GM18498 (cell line): ENCODE results near the gene TRIM69.
A peak's percentile ranks its signal among the peaks of the same experiment; 100 is the strongest.
"Not testable (repeated sequence)": the region's sequence is repeated elsewhere in the genome, so short reads cannot be mapped to it uniquely, and the experiment has no call there.

Experiments
- ATAC-seq: cut with Tn5 transposase; IDR thresholded peaks from one replicate; pipeline ENCODE4 v1.9.1; 2021; ENCODE audit warnings: mild to moderate bottlenecking, moderate library complexity; ENCODE audit not compliant: unreplicated experiment

The TRIM69 gene

GRCh38 chr15:44715797-44716334 is 20.5 kb upstream of the TRIM69 start:
- no peak for ATAC-seq

- no peak for ATAC-seq
These were observed 19.2 kb upstream of the TRIM69 start for GRCh38 chr15:44716983-44717602.

GRCh38 chr15:44718180-44718926 is 18.0 kb upstream of the TRIM69 start:
- ATAC-seq = no peak

- ATAC-seq = no peak
These were observed 17.4 kb upstream of the TRIM69 start for GRCh38 chr15:44718927-44719292.

- ATAC-seq = peak; percentile 48
These were observed 16.9 kb upstream of the TRIM69 start for GRCh38 chr15:44719293-44719999.

GRCh38 chr15:44720000-44720435 is 16.3 kb upstream of the TRIM69 start:
- ATAC-seq = peak; percentile 4

DNA sequence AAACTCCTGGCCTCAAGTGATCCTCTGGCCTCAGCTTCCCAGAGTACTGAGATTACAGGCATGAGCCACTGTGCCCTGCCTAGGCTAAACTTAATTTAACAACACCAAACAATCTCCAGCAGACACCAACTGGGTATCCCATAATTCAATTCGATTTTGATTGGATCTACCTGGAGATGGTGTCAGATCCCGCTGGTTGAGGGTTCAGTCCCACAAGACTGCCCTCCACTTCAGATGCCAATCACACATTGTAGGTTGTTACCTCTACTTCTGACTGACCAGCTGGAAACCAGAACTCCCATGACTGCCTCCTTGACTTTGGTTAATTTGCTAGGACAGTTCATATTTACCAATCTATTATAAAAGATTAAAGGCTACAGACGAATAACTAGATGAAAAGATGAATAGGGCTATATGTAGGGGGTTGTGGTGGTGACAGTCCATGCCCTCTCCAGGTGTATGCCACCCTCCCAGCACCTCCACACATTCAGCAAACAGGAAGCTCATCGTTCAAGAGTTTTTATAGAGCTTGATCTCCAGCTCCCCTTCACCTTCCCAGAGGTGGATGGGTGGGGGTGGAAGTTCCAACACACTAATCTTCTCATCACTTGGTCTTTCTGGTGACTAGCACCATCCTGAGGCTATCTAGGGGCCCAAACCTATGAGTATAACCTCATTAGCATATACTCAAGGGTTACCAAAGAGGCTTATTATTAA is 15.7 kb upstream of the TRIM69 start:
- ATAC-seq = no peak

DNA sequence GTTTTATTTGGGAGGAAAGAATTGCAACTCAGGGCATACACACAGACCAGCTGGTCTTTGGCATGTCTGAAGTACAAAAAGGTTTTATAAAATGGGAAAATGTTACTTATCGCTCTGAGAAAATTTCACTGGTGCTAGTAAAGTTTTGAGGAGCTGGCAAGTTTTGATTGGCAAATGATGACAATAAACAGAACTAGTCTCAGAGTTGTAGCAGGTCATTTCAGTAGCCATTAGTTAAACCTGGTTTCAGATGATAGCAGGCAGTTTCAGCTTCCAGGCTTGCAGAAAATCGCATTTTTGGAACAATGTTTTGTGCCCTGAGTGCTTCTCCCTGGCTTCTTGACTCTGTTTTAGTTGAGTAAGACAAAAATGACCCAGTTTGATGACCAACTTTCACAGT is 14.3 kb upstream of the TRIM69 start:
- ATAC-seq = no peak

DNA sequence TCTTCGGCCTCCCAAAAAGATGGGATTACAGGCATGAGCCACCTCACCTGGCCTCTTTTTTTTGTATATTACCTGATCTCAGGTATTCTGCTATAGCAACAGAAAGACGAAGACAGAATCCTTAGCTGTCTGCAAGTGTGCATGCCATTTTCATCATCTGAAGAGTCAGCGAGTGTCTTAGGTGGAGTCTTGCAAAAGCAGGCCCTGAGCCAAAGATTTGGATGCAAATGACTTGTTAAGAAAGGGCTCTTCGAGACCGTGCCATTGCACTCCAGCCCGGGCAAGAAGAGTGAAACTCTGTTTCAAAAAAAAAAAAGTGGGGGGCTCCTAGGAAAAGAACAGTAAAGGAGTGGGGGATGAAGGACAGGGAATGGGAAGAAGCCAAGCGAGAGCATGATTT is 10.2 kb upstream of the TRIM69 start:
- ATAC-seq = no peak

DNA sequence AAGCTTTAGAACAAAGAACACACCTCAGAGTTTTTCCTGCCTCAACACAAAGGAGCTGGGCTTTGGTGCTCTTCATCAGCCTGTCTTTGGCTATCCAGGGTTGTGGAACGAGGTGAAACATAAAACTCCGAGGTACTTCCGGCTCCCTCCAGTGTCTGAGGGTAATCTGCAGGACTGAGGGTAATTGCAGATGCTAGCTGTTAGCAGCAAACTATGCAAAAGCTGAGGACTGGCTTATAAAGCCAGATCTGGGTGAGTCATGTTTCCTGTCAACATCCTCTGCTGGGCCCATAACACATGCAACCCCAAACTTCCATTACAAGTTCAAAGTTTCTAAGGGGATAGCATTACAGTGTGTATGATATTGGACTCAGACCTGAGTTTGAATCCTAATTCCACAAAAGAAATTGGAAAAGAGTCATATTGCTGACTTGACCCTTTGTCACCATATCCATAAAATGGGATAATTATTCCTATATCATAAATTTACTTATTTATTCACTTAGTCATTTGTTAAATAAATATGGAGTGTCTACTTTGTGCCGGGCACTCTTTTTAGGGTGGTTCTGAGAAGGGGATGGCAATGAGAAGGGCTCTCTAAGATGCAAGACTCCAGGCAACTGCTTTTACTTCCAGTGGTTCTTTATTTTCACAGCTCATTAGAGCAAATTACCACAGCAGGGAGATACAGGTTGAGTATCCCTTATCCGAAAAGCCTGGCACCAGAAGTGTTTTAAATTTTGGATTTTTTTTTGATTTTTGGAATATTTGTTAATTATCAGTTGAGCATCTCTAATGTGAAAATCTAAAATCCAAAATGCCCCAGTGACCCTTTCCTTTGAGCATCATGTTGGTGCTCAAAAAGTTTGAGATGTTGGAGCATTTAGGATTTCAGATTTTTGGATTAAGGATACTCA is 9.5 kb upstream of the TRIM69 start:
- peak; percentile 45 for ATAC-seq

DNA sequence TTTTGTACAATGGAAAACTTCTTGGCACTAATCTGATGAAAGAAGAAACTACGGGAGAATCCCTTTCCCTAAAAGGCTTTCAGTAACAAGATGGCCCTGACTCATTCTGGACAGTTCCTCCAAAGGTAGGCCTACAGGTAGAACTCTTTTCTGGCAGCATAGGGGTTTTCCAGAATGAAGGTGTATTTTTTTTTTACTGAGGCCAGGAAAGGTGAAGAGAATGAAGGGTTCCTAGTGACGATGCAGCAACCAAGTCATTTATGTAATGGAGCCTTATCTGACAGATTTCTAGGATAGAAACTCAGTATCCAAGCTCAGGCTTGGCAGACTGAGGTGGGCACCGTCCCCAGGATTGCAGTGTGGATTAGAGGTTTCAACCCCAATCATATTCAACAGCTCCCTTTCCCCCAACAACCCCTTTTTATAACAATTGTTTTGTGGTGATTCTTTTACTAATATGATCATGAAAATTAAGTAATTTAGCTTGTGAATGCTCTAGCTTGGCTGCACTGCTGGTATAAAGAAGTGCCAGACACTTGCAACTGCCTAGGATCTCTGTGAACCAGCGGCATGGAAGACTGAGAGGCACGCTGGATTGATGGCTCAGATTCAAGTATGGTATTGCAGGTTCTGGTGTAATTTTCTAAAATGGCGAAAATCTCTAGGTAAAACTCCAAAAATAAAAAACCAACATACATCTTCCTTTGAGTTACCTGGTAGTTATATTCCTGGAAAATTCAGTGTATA is 8.7 kb upstream of the TRIM69 start:
- no peak for ATAC-seq

DNA sequence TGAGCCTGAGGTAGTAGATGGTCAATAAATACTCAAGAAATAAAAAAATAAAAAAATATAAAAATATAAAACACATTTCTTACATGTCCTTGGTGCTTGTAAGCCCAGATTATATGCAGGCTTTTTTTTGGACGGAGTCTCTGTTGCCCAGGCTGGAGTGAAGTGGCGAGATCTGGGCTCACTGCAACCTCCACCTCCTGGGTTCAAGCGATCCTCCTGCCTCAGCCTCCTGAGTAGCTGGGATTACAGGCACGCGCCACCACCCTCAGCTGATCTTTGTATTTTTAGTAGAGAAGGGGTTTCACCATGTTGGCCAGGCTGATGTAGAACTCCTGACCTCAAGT is 8.1 kb upstream of the TRIM69 start:
- not testable (repeated sequence) for ATAC-seq

GRCh38 chr15:44728576-44729407 is 7.5 kb upstream of the TRIM69 start:
- peak; percentile 74 for ATAC-seq

DNA sequence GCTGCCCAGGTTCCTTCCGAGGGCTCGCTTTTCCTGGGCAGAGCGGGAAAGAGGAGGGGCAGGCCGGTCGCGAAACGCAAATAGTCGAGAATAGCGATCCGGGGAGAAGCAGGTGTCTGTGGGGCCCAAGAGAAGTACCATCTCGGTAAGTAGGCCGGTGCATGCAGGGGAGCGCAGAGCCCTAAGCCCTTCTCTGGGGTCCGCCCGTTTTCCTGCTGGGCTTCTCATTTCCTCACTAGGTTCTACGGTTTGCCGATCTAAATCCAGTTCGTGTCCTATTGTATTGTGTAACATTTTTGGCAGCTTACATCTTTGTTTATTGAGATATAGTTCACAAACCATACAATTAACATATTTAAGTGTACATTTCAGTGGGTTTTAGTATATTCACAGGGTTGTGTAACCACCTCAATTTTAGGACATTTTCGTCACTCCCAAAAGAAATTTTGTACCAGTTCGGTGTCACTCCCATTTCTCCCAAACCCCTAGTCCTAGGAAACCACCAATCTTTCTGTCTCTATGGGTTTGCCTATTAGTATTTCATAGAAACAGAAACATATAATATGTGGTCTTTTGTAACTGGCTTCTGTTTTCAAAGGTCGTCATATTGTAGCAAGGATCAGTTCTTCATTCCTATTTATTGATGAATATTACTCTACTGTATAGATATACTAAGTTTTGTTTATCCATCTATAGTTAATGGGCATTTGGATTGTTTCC is 6.8 kb upstream of the TRIM69 start:
- ATAC-seq = peak; percentile 1

- no peak for ATAC-seq
These were observed 1.4 kb upstream of the TRIM69 start for GRCh38 chr15:44734839-44735481.

GRCh38 chr15:44735482-44736180 is 697 bp upstream of the TRIM69 start:
- peak; percentile 40 for ATAC-seq
